Hepatocyte (in vitro differentiated cells): Measurements from ENCODE around the gene KIAA1549. TPM values are rescaled to one million over a fixed set of nuclear protein-coding genes. Genes with fewer than 3 reads are reported as not detected.

ENCODE experiments used
- DNase-seq: peaks from one replicate; pipeline ENCODE4 v3.0.0-alpha.2; 2016; ENCODE audit warnings: low spot score
- H2AFZ ChIP-seq: fragments of 200-600 bp; sonication (generic); 2 replicates; pipeline ENCODE4 v1.6.0; 2016; ENCODE audit warnings: antibody characterized with exemption, mild to moderate bottlenecking
- H3K27ac ChIP-seq: fragments of 200-600 bp; sonication (generic); 2 replicates; pipeline ENCODE4 v1.5.1; 2016; ENCODE audit warnings: mild to moderate bottlenecking
- H3K27me3 ChIP-seq: fragments of 200-600 bp; sonication (generic); 2 replicates; pipeline ENCODE4 v1.6.1; 2016
- H3K36me3 ChIP-seq: fragments of 200-600 bp; sonication (generic); replicated peaks from 2 replicates; pipeline ENCODE4 v1.5.1; 2016; ENCODE audit warnings: low read depth; ENCODE audit not compliant: insufficient read depth
- H3K4me1 ChIP-seq: fragments of 200-600 bp; sonication (generic); 2 replicates; pipeline ENCODE4 v1.5.1; 2016; ENCODE audit warnings: mild to moderate bottlenecking, moderate library complexity; ENCODE audit not compliant: insufficient read depth
- H3K4me2 ChIP-seq: fragments of 200-600 bp; sonication (generic); 2 replicates; pipeline ENCODE4 v1.6.0; 2016
- H3K4me3 ChIP-seq: fragments of 200-600 bp; sonication (generic); 2 replicates; pipeline ENCODE4 v1.5.1; 2016; ENCODE audit warnings: mild to moderate bottlenecking
- H3K79me2 ChIP-seq: fragments of 200-600 bp; sonication (generic); 2 replicates; pipeline ENCODE4 v1.6.0; 2017; ENCODE audit warnings: mild to moderate bottlenecking
- H3K9me2 ChIP-seq: fragments of 200-600 bp; sonication (generic); replicated peaks from 2 replicates; pipeline ENCODE4 v1.6.0; 2017; ENCODE audit warnings: mild to moderate bottlenecking; ENCODE audit not compliant: insufficient read depth
- H3K9me3 ChIP-seq: fragments of 200-600 bp; sonication (generic); 2 replicates; pipeline ENCODE4 v1.5.1; 2016; ENCODE audit warnings: low read depth, mild to moderate bottlenecking
- H4K20me1 ChIP-seq: fragments of 200-600 bp; sonication (generic); 2 replicates; pipeline ENCODE4 v1.6.0; 2016; ENCODE audit warnings: mild to moderate bottlenecking; ENCODE audit not compliant: insufficient read depth, poor library complexity, severe bottlenecking
- EZH2 ChIP-seq: fragments of 200-600 bp; sonication (generic); IDR thresholded peaks from 2 replicates; pipeline ENCODE4 v1.6.1; 2016; ENCODE audit warnings: antibody characterized with exemption, mild to moderate bottlenecking, borderline replicate concordance
- EZH2phosphoT487 ChIP-seq: fragments of 200-600 bp; sonication (generic); IDR thresholded peaks from one replicate; pipeline ENCODE4 v1.6.1; 2018; ENCODE audit warnings: antibody characterized with exemption, mild to moderate bottlenecking, low read depth, moderate library complexity; ENCODE audit not compliant: unreplicated experiment, severe bottlenecking
- WGBS: methylation state at CpG from one replicate; pipeline ENCODE4 v1.1.6; 2016; ENCODE audit warnings: low lambda C conversion rate; ENCODE audit errors: missing lambda C conversion rate; 5-methylcytosine and 5-hydroxymethylcytosine counted together
- polyA plus RNA-seq: library from polyadenylated mRNA; unstranded; fragments of >200 nt; fragmentation: Nextera tagmentation; extraction: Ambion mirVana; gene quantifications from 2 replicates; pipeline ENCODE4 v1.2.1, GENCODE V29; 2016
- total RNA-seq: library from RNA; depleted of rRNA; stranded (reverse); fragments of >200 nt; gene quantifications from 2 replicates; pipeline ENCODE4 v1.2.3, GENCODE V29; 2014
- TF ChIP-seq, protein P1 (sequence below): fragments of 200-600 bp; sonication (generic); IDR thresholded peaks from 2 replicates; pipeline ENCODE4 v1.5.1; 2016; ENCODE audit warnings: antibody characterized with exemption, mild to moderate bottlenecking; ENCODE audit not compliant: poor library complexity

Gene KIAA1549
- total and polyA plus RNA-seq, 2 experiments from 2014 or later, result 3.4 to 7.3 TPM

DNA sequence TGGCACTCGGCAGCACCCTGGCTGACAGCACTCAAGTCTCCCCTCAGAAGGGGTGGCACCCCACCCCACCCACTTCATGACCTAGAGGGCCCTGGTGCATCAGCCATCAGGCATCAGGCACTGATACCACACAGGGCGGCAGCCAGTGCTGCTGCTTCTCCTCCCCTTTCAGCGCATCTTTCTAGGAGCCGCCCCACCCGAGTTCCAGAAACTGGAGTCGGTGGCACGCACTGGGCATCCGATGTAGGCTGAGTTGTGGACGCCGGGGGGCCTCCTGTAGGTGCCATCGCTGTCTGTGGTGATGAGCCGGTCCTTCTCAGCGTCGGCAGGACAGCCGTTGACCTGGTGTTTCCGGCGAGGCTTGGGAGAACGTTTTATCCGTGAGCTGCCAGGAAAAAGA is 113.4 kb downstream of the KIAA1549 start:
- H4K20me1 ChIP-seq, result no peaks in the 10 kb centered on the region
- H3K36me3 ChIP-seq, result no peaks in the 10 kb centered on the region
- no peaks in the 10 kb centered on the region for H3K9me3 ChIP-seq
- H3K4me3 ChIP-seq, result no peak overlapping the region
- 96% methylated on average over 19 of the region's 19 CpGs for WGBS
- no peaks in the 10 kb centered on the region for H3K27me3 ChIP-seq
- TF ChIP-seq EZH2 (no peak), EZH2phosphoT487 (no peak)
- TF ChIP-seq, protein P1, sequence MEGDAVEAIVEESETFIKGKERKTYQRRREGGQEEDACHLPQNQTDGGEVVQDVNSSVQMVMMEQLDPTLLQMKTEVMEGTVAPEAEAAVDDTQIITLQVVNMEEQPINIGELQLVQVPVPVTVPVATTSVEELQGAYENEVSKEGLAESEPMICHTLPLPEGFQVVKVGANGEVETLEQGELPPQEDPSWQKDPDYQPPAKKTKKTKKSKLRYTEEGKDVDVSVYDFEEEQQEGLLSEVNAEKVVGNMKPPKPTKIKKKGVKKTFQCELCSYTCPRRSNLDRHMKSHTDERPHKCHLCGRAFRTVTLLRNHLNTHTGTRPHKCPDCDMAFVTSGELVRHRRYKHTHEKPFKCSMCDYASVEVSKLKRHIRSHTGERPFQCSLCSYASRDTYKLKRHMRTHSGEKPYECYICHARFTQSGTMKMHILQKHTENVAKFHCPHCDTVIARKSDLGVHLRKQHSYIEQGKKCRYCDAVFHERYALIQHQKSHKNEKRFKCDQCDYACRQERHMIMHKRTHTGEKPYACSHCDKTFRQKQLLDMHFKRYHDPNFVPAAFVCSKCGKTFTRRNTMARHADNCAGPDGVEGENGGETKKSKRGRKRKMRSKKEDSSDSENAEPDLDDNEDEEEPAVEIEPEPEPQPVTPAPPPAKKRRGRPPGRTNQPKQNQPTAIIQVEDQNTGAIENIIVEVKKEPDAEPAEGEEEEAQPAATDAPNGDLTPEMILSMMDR, result no peak
- no peaks in the 10 kb centered on the region for H3K4me1 ChIP-seq
- H3K79me2 ChIP-seq, result no peaks in the 10 kb centered on the region
- H2AFZ ChIP-seq, result no peak overlapping the region
- no peak for DNase-seq
- H3K9me2 ChIP-seq, result no peaks in the 10 kb centered on the region
- H3K27ac ChIP-seq, result no peak overlapping the region
- H3K4me2 ChIP-seq, result no peak overlapping the region

DNA sequence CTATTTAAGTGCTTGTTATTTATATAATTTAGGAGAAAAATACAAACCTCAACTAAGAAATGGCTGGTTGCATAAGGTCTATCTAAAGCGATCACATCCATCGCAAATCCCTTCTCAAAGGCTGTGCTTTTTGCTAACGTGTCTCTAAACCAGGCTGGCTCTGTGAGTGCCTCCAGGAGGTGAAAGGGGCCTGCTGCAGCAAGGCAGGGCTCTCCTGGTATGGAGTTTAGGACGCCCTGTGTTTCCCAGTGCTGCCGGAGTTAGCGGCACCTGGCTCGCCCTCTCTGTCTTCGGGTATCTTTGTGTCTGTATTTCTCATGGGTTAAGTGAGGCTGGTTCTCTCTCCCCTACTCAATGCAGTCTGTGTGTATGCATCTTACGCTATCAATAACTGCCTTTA is 114.8 kb downstream of the KIAA1549 start:
- 90% methylated on average over 9 of the region's 9 CpGs for WGBS
- no peak for DNase-seq
- H3K4me1 ChIP-seq, result no peaks in the 10 kb centered on the region
- no peak overlapping the region for H2AFZ ChIP-seq
- no peaks in the 10 kb centered on the region for H3K79me2 ChIP-seq
- H3K4me2 ChIP-seq, result no peak overlapping the region
- TF ChIP-seq EZH2phosphoT487 (no peak), EZH2 (no peak)
- TF ChIP-seq, protein P1, result no peak
- H3K4me3 ChIP-seq, result no peak overlapping the region
- H3K9me3 ChIP-seq, result no peaks in the 10 kb centered on the region
- H3K9me2 ChIP-seq, result no peaks in the 10 kb centered on the region
- H4K20me1 ChIP-seq, result no peaks in the 10 kb centered on the region
- no peaks in the 10 kb centered on the region for H3K27me3 ChIP-seq
- no peaks in the 10 kb centered on the region for H3K36me3 ChIP-seq
- H3K27ac ChIP-seq, result no peak overlapping the region

DNA sequence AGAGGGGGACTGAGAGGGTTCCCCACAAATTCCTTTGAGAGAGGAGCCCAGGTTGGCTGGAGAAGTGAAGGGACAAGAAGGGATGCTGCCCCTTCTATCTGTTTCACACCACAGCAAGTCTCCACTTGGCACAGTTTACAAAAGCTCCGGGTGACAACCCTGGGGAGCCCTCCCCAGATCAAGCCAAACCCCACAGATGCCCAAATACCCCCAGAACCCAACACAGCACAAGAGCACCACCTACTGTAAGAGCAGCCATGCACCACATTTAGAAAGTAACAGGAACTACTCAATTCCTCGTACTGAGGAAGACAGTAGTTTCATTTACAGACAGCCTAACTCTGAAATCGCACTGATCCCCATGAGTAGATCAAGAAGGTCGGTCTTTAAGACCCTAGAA is 115.3 kb downstream of the KIAA1549 start:
- Histone ChIP-seq H3K27ac (no peak overlapping the region), H3K4me1 (no peaks in the 10 kb centered on the region), H3K36me3 (no peaks in the 10 kb centered on the region)

More for the DNA sequence above, 115.3 kb downstream of the KIAA1549 start:
- no peak for DNase-seq
- Histone ChIP-seq H3K4me3 (no peak overlapping the region), H3K9me2 (no peaks in the 10 kb centered on the region), H3K4me2 (no peak overlapping the region), H2AFZ (no peak overlapping the region), H3K9me3 (no peaks in the 10 kb centered on the region), H3K27me3 (no peaks in the 10 kb centered on the region), H3K79me2 (no peaks in the 10 kb centered on the region), H4K20me1 (no peaks in the 10 kb centered on the region)
- TF ChIP-seq EZH2phosphoT487 (no peak), EZH2 (no peak)
- TF ChIP-seq, protein P1, result peak; percentile 15
- WGBS, result 93% methylated on average over 4 of the region's 4 CpGs
